ENCODE measurements around the gene PAX2. TPM values are rescaled to one million over a fixed set of nuclear protein-coding genes. Genes with fewer than 3 reads are reported as not detected.
A peak's percentile ranks its signal among the peaks of the same experiment; 100 is the strongest.

PAX2 gene
- total and polyA plus RNA-seq, 2 donors from 2014 or later: 28.3 to 102 TPM

DNA sequence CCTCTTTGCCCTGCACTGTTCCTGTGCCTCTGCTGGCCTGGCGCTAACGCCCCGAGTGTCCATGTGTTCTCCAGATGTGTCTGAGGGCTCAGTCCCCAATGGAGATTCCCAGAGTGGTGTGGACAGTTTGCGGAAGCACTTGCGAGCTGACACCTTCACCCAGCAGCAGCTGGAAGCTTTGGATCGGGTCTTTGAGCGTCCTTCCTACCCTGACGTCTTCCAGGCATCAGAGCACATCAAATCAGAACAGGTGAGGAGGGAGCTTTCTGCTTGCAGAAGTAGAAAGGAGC, 60.9 kb downstream of the PAX2 start:
- H3K9ac ChIP-seq (ENCODE audit: low read length in 3 of 3): no peak overlapping the region
- peaks cover 7 to 17% (median 13%) of the 10 kb centered on the region in 3 donors for H3K36me3 ChIP-seq (ENCODE audit: control insufficient read depth in 2 of 3, insufficient read depth in 3 of 3, low read length in 3 of 3)
- H3K9me3 ChIP-seq (ENCODE audit: control insufficient read depth in 2 of 3, insufficient read depth in 1 of 3, low read length in 3 of 3): no peaks in the 10 kb centered on the region
- FAIRE-seq: no peak
- H3K27me3 ChIP-seq (ENCODE audit: control insufficient read depth, insufficient read depth, low read length): no peaks in the 10 kb centered on the region
- H3K27ac ChIP-seq (ENCODE audit: low read depth in 2 of 2, low read length in 2 of 2): no peak overlapping the region
- intact Hi-C loops (cut with DNase I): no loop called here
- no peak for DNase-seq
- no peak overlapping the region for H3K4me3 ChIP-seq (ENCODE audit: low read length in 3 of 3)
- H3K4me1 ChIP-seq (ENCODE audit: control insufficient read depth in 2 of 3, insufficient read depth in 2 of 3, low read depth in 1 of 3, low read length in 3 of 3): no peaks in the 10 kb centered on the region
- TF ChIP-seq, protein P1, sequence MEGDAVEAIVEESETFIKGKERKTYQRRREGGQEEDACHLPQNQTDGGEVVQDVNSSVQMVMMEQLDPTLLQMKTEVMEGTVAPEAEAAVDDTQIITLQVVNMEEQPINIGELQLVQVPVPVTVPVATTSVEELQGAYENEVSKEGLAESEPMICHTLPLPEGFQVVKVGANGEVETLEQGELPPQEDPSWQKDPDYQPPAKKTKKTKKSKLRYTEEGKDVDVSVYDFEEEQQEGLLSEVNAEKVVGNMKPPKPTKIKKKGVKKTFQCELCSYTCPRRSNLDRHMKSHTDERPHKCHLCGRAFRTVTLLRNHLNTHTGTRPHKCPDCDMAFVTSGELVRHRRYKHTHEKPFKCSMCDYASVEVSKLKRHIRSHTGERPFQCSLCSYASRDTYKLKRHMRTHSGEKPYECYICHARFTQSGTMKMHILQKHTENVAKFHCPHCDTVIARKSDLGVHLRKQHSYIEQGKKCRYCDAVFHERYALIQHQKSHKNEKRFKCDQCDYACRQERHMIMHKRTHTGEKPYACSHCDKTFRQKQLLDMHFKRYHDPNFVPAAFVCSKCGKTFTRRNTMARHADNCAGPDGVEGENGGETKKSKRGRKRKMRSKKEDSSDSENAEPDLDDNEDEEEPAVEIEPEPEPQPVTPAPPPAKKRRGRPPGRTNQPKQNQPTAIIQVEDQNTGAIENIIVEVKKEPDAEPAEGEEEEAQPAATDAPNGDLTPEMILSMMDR (IDR thresholded peaks at IDR 0.05; ENCODE audit: borderline replicate concordance, extremely low read depth, insufficient read depth): no peak

- Histone ChIP-seq H3K36me3 (ENCODE audit: control insufficient read depth in 2 of 3, insufficient read depth in 3 of 3, low read length in 3 of 3) (peaks cover 7 to 18% (median 17%) of the 10 kb centered on the region in 3 donors), H3K27ac (ENCODE audit: low read depth in 2 of 2, low read length in 2 of 2) (no peak overlapping the region), H3K27me3 (ENCODE audit: control insufficient read depth, insufficient read depth, low read length) (no peaks in the 10 kb centered on the region), H3K9ac (ENCODE audit: low read length in 3 of 3) (no peak overlapping the region), H3K4me1 (ENCODE audit: control insufficient read depth in 2 of 3, insufficient read depth in 2 of 3, low read depth in 1 of 3, low read length in 3 of 3) (no peaks in the 10 kb centered on the region), H3K4me3 (ENCODE audit: low read length in 3 of 3) (no peak overlapping the region), H3K9me3 (ENCODE audit: control insufficient read depth in 2 of 3, insufficient read depth in 1 of 3, low read length in 3 of 3) (no peaks in the 10 kb centered on the region)
- DNase-seq (peak in 1 of 5 donors; percentile 48), FAIRE-seq (no peak)
- TF ChIP-seq, protein P1 (IDR thresholded peaks at IDR 0.05; ENCODE audit: borderline replicate concordance, extremely low read depth, insufficient read depth): no peak
- intact Hi-C loops (cut with DNase I): no loop called here
These were observed 62.0 kb downstream of the PAX2 start for GRCh38 chr10:100807241-100807951.

GRCh38 chr10:100808876-100809275, 63.5 kb downstream of the PAX2 start:
- DNase-seq: peak in 1 of 5 donors; percentile 46
- TF ChIP-seq, protein P1 (IDR thresholded peaks at IDR 0.05; ENCODE audit: borderline replicate concordance, extremely low read depth, insufficient read depth): no peak
- no peak for FAIRE-seq
- no peak overlapping the region for H3K4me3 ChIP-seq (ENCODE audit: low read length in 3 of 3)
- H3K9ac ChIP-seq (ENCODE audit: low read length in 3 of 3): no peak overlapping the region
- peaks cover 7 to 18% (median 17%) of the 10 kb centered on the region in 3 donors for H3K36me3 ChIP-seq (ENCODE audit: control insufficient read depth in 2 of 3, insufficient read depth in 3 of 3, low read length in 3 of 3)
- H3K9me3 ChIP-seq (ENCODE audit: control insufficient read depth in 2 of 3, insufficient read depth in 1 of 3, low read length in 3 of 3): no peaks in the 10 kb centered on the region
- no peak overlapping the region for H3K27ac ChIP-seq (ENCODE audit: low read depth in 2 of 2, low read length in 2 of 2)
- no peaks in the 10 kb centered on the region for H3K4me1 ChIP-seq (ENCODE audit: control insufficient read depth in 2 of 3, insufficient read depth in 2 of 3, low read depth in 1 of 3, low read length in 3 of 3)
- H3K27me3 ChIP-seq (ENCODE audit: control insufficient read depth, insufficient read depth, low read length): no peaks in the 10 kb centered on the region
- intact Hi-C loops (cut with DNase I): no loop called here
